Embryonic facial prominence (tissue), 1 donor: ENCODE measurements around the gene MAGEB6.
"Not testable (repeated sequence)": the region's sequence is repeated elsewhere in the genome, so short reads cannot be mapped to it uniquely, and the experiment has no call there.

Experiments used
- DNase-seq: peaks from one replicate; pipeline ENCODE4 v3.0.0-alpha.2; 2016; ENCODE audit errors: extremely low spot score

Gene MAGEB6

DNA sequence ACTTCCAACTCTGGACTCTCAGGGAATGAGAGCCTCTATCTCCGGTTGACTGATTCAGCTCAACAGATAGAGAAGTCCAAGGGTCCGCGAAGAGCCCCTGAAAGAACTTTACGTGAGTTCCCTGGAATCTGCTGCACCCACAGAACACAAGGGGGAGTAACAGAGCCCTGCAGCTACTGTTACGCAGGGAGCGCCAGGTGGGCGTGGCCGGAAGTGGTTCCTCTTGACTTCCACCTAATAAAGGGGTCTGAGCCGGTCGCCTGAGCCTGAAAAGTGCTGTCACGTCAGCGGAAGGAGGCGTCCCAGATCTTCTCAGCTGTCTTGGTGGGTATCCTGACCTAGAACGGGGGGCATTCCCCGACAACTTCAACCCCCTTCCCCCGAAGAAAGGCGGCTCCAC lies at the start of gene MAGEB6:
Gene MAGEB6 (plus strand): TSS at position 237 of the 400 bp plus-strand sequence. CDS start 1,407 bp downstream, outside the sequence.
- no peak for DNase-seq

GRCh38 chrX:26146024-26146423 lies 46.2 kb upstream of the MAGEB6 start:
- no peak for DNase-seq

- no peak for DNase-seq
Measured at GRCh38 chrX:26160301-26160700, 31.9 kb upstream of the MAGEB6 start, which contains the start of gene MAGEB6B. Gene MAGEB6B (plus strand): TSS chrX:26160601. CDS start chrX:26160601, 0 bp downstream.

DNA sequence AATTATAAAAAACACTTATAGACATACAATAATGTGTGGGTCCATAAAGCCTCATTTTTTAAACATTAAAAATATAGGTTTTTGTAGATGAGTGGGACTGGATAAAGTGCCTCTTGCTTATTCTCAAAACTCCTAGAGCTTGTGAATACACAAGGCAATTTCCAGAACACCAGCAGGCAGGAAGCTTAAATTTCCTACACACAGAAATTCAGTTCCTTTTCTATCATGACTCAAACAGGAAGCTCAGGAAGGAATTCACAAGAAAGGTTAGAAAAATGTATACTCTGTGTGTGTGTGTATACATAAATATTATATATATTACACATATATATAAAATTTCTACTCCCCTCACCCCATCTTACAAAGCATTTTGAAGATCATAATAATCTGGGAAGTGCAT lies 11.3 kb downstream of the MAGEB6 start:
- DNase-seq: no peak

- DNase-seq: not testable (repeated sequence)
Measured at GRCh38 chrX:26204717-26205116, 12.5 kb downstream of the MAGEB6 start.

- DNase-seq: no peak
Measured at GRCh38 chrX:26208012-26208411, 15.8 kb downstream of the MAGEB6 start.

GRCh38 chrX:26215869-26216268 lies 23.6 kb downstream of the MAGEB6 start, which contains the start of gene MAGEB5:
Gene MAGEB5 (plus strand): TSS chrX:26216169. CDS start chrX:26217302, 1,133 bp downstream.
- no peak for DNase-seq

DNA sequence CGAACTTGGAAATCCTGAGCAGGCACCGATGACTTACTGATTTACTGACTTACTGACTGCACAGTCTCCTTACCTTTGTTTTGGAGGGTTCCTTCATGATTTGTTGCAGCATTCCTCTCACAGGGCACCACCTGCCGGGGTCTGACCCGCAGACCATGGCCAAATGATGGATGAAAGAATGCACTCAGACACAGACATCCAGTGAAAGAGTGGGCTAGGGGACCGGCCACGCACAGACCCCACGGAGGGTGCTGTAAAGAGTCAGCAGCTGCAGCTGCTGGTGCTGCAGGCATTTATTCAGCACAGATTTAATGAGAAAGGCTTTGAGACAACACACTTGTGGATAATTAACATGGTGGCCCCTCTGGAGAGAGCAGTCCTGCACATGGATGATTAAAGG lies 27.1 kb downstream of the MAGEB6 start:
- DNase-seq: no peak

DNA sequence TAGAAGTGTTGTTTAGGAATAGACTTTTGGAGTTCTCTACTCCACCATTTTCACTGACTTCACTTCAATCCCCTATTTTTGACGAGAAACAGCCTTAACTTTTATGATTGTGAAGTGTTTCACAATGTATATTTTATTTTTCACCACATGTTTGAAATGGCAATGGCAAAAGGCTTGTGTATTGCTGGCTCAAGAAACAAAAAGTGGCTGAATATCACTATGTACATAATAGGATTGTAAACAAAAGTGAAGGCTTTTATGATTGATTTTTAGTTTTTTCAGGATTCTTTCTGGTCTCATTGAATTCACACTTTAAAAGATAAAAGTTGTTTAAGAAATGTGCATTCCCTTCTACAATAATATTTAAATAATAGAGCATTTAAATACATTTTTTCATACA lies 41.9 kb downstream of the MAGEB6 start:
- no peak for DNase-seq
